HEK293 (cell line): ENCODE measurements around the gene PRR35.
A peak's percentile ranks its signal among the peaks of the same experiment; 100 is the strongest.

Source experiments
- CTCF ChIA-PET: fragments of 350-600 bp; formaldehyde crosslinking; extraction: SDS; loops from one replicate; lab custom pipeline; 2021; ENCODE audit warnings: antibody characterized with exemption; lab: Yijun Ruan, JAX
- POLR2A ChIA-PET: fragments of 300-600 bp; formaldehyde crosslinking; extraction: SDS; loops from one replicate; lab custom pipeline; 2020; ENCODE audit warnings: antibody characterized with exemption, inconsistent platforms; lab: Yijun Ruan, JAX
- H3K27ac ChIP-seq: fragments of 200-500 bp; sonication (Bioruptor generic); 2 replicates; pipeline ENCODE4 v1.5.1; 2014; ENCODE audit warnings: low read depth, low read length, control low read depth, inconsistent platforms; ENCODE audit errors: extremely low read depth
- H3K36me3 ChIP-seq, 2 experiments: fragments of 200-500 bp in 1 of 2; sonication (Bioruptor generic) in 1 of 2; 1 replicate in 1 of 2; 2 replicates in 1 of 2; pipeline ENCODE4 v1.5.1; 2014 to 2017; ENCODE audit warnings: inconsistent platforms in 2 of 2, low read length in 2 of 2; ENCODE audit not compliant: control insufficient read depth in 2 of 2, insufficient read depth in 1 of 2
- H3K4me1 ChIP-seq: fragments of 200-500 bp; sonication (Bioruptor generic); 2 replicates; pipeline ENCODE4 v1.5.1; 2014; ENCODE audit warnings: mild to moderate bottlenecking, low read length, inconsistent platforms; ENCODE audit not compliant: control insufficient read depth, insufficient read depth
- H3K4me3 ChIP-seq: 2 replicates; pipeline ENCODE4 v1.5.1; 2011; ENCODE audit warnings: low read depth, mild to moderate bottlenecking, control low read depth, low read length, moderate library complexity
- H3K9me3 ChIP-seq: fragments of 200-500 bp; sonication (Bioruptor generic); 2 replicates; pipeline ENCODE4 v1.5.1; 2014; ENCODE audit warnings: low read depth, low read length, inconsistent platforms; ENCODE audit not compliant: control insufficient read depth, insufficient read depth
- BCL11A ChIP-seq: fragments of 450-650 bp; formaldehyde crosslinking; IDR thresholded peaks from 2 replicates; pipeline ENCODE4 v1.5.1; 2016; ENCODE audit warnings: low read depth, missing biosample characterization, missing genetic modification characterization
- HIC1 ChIP-seq: fragments of 450-650 bp; formaldehyde crosslinking; IDR thresholded peaks from 2 replicates; pipeline ENCODE4 v1.5.1; 2016; ENCODE audit warnings: missing biosample characterization, missing genetic modification characterization
- HOXC10 ChIP-seq: sonication (generic); formaldehyde crosslinking; IDR thresholded peaks from 2 replicates; pipeline ENCODE4 v1.8.1; 2023; ENCODE audit warnings: mild to moderate bottlenecking, missing genetic modification reagents
- IKZF3 ChIP-seq: fragments of 450-650 bp; IDR thresholded peaks from 2 replicates; pipeline ENCODE4 v1.5.0; 2018; ENCODE audit warnings: missing biosample characterization, mild to moderate bottlenecking, missing genetic modification characterization, moderate library complexity
- PATZ1 ChIP-seq: fragments of 450-650 bp; formaldehyde crosslinking; IDR thresholded peaks from 2 replicates; pipeline ENCODE4 v1.5.1; 2016; ENCODE audit warnings: missing biosample characterization, missing genetic modification characterization
- PRDM4 ChIP-seq: fragments of 450-650 bp; formaldehyde crosslinking; IDR thresholded peaks from 2 replicates; pipeline ENCODE4 v1.5.1; 2017; ENCODE audit warnings: missing biosample characterization, missing genetic modification characterization
- SCRT1 ChIP-seq: fragments of 450-650 bp; formaldehyde crosslinking; IDR thresholded peaks from 2 replicates; pipeline ENCODE4 v1.5.1; 2016; ENCODE audit warnings: missing biosample characterization, missing genetic modification characterization, borderline replicate concordance
- SCRT2 ChIP-seq: fragments of 450-650 bp; formaldehyde crosslinking; IDR thresholded peaks from 2 replicates; pipeline ENCODE4 v1.5.1; 2016; ENCODE audit warnings: missing biosample characterization, missing genetic modification characterization
- SP2 ChIP-seq: fragments of 450-650 bp; formaldehyde crosslinking; IDR thresholded peaks from 2 replicates; pipeline ENCODE4 v1.5.1; 2016; ENCODE audit warnings: missing biosample characterization, missing genetic modification characterization
- ZBTB21 ChIP-seq: fragments of 450-650 bp; formaldehyde crosslinking; IDR thresholded peaks from 2 replicates; pipeline ENCODE4 v1.5.1; 2017; ENCODE audit warnings: missing biosample characterization, missing genetic modification characterization
- ZBTB48 ChIP-seq: fragments of 450-650 bp; formaldehyde crosslinking; IDR thresholded peaks from 2 replicates; pipeline ENCODE4 v1.5.1; 2016; ENCODE audit warnings: missing biosample characterization, missing genetic modification characterization
- ZNF140 ChIP-seq: fragments of 450-650 bp; formaldehyde crosslinking; IDR thresholded peaks from 2 replicates; pipeline ENCODE4 v1.5.1; 2016; ENCODE audit warnings: missing biosample characterization, missing genetic modification characterization
- ZNF18 ChIP-seq: fragments of 450-650 bp; formaldehyde crosslinking; IDR thresholded peaks from 2 replicates; pipeline ENCODE4 v1.5.1; 2016; ENCODE audit warnings: missing biosample characterization, missing genetic modification characterization
- ZNF2 ChIP-seq: fragments of 450-650 bp; formaldehyde crosslinking; IDR thresholded peaks from 2 replicates; pipeline ENCODE4 v1.5.1; 2016; ENCODE audit warnings: missing biosample characterization, missing genetic modification characterization
- ZNF350 ChIP-seq: fragments of 450-650 bp; formaldehyde crosslinking; IDR thresholded peaks from 2 replicates; pipeline ENCODE4 v1.5.0; 2017; ENCODE audit warnings: missing biosample characterization, mild to moderate bottlenecking, missing genetic modification characterization
- ZNF37A ChIP-seq: fragments of 450-650 bp; IDR thresholded peaks from 2 replicates; pipeline ENCODE4 v1.5.1; 2018; ENCODE audit warnings: missing biosample characterization, missing genetic modification characterization
- ZNF426 ChIP-seq: fragments of 450-650 bp; formaldehyde crosslinking; IDR thresholded peaks from 2 replicates; pipeline ENCODE4 v1.5.1; 2017; ENCODE audit warnings: missing biosample characterization, missing genetic modification characterization, mild to moderate bottlenecking, inconsistent platforms, moderate library complexity
- ZNF600 ChIP-seq: fragments of 450-650 bp; formaldehyde crosslinking; IDR thresholded peaks from 2 replicates; pipeline ENCODE4 v1.5.1; 2016; ENCODE audit warnings: missing biosample characterization, missing genetic modification characterization
- ZNF645 ChIP-seq: fragments of 450-650 bp; formaldehyde crosslinking; IDR thresholded peaks from 2 replicates; pipeline ENCODE4; 2016; ENCODE audit warnings: missing biosample characterization, missing genetic modification characterization
- ZXDB ChIP-seq: fragments of 450-650 bp; formaldehyde crosslinking; IDR thresholded peaks from 2 replicates; pipeline ENCODE4 v1.5.1; 2016; ENCODE audit warnings: missing biosample characterization, missing genetic modification characterization

The PRR35 gene

GRCh38 chr16:585351-585750 is 25.2 kb downstream of the PRR35 start (continued):
- TF ChIP-seq SCRT2 (tag by site-specific recombination) (peak; percentile 38; the same call in 1 of the 2 replicates), ZXDB (tag by site-specific recombination) (0 out of 2 replicates have a peak, but pooled peaks have one; percentile 6)
- TF ChIP-seq, all 188 proteins: peak for 9

GRCh38 chr16:586047-586644 is 26.0 kb downstream of the PRR35 start:
- Histone ChIP-seq H3K9me3 (no peaks in the 10 kb centered on the region), H3K4me1 (peaks cover 9% of the 10 kb centered on the region; the same call in 1 of the 2 replicates), H3K27ac (no peak overlapping the region), H3K4me3 (no peak overlapping the region), H3K36me3 (peaks cover 0 to 9% of the 10 kb centered on the region in 2 experiments; a peak in 1 of 3 replicates)
- ChIA-PET POLR2A (interaction anchor here (1.5 to 2.1 kb wide), 2 partner anchors 59 to 194 kb away, joined by 3 to 8 read pairs; no protein-coding TSS in a partner anchor), CTCF (interaction anchor here (0.5 to 1.3 kb wide), 3 partner anchors 14 to 194 kb away, joined by 3 to 4 read pairs (median 3); no protein-coding TSS in a partner anchor)
- TF ChIP-seq ZNF600 (peak; percentile 86), HIC1 (tag by site-specific recombination) (peak; percentile 95), BCL11A (tag by site-specific recombination) (no peak), ZNF426 (tag by site-specific recombination) (no peak), ZNF18 (tag by site-specific recombination) (0 out of 2 replicates have a peak, but pooled peaks have one; percentile 57), PRDM4 (tag by site-specific recombination) (no peak), HOXC10 (CRISPR knock-in tag) (no peak)

GRCh38 chr16:586645-587590 is 26.7 kb downstream of the PRR35 start:
- ChIA-PET POLR2A (interaction anchor here (0.8 to 2.2 kb wide), 4 partner anchors 44 to 195 kb away, joined by 3 to 8 read pairs (median 6); partner anchors contain the start of gene METTL26), CTCF (interaction anchor here (0.6 to 1.1 kb wide), 3 partner anchors 15 to 195 kb away, joined by 3 to 4 read pairs (median 3); no protein-coding TSS in a partner anchor)
- Histone ChIP-seq H3K27ac (peak overlapping the region; percentile 94; the same call in 1 of the 2 replicates), H3K4me1 (peaks cover 9% of the 10 kb centered on the region; the same call in 1 of the 2 replicates), H3K4me3 (no peak overlapping the region), H3K36me3 (peaks cover 0 to 8% of the 10 kb centered on the region in 2 experiments; a peak in 1 of 3 replicates), H3K9me3 (no peaks in the 10 kb centered on the region)
- TF ChIP-seq SCRT1 (tag by site-specific recombination) (peak; percentile 87), ZNF140 (no peak), SP2 (tag by site-specific recombination) (peak; percentile 17; the same call in 1 of the 2 replicates), ZNF350 (no peak), ZBTB48 (tag by site-specific recombination) (peak; percentile 69), ZBTB21 (tag by site-specific recombination) (no peak), ZNF2 (tag by site-specific recombination) (0 out of 2 replicates have a peak, but pooled peaks have one; percentile 25), ZNF37A (tag by site-specific recombination) (no peak), IKZF3 (tag by site-specific recombination) (peak; percentile 55; the same call in 1 of the 2 replicates), PATZ1 (tag by site-specific recombination) (peak; percentile 16; the same call in 1 of the 2 replicates), ZNF645 (tag by site-specific recombination) (peak; percentile 50; the same call in 1 of the 2 replicates)
